GM19324 (cell line): ENCODE results near the gene VPS4A.
"Not testable (repeated sequence)": the region's sequence is repeated elsewhere in the genome, so short reads cannot be mapped to it uniquely, and the experiment has no call there.

Experiments used
- ATAC-seq: cut with Tn5 transposase; IDR thresholded peaks from one replicate; pipeline ENCODE4 v1.9.1; 2021; ENCODE audit warnings: mild to moderate bottlenecking, moderate library complexity; ENCODE audit not compliant: unreplicated experiment, low FRiP score

VPS4A gene

GRCh38 chr16:69360070-69360469 is 48.9 kb downstream of the VPS4A start:
- not testable (repeated sequence) for ATAC-seq

DNA sequence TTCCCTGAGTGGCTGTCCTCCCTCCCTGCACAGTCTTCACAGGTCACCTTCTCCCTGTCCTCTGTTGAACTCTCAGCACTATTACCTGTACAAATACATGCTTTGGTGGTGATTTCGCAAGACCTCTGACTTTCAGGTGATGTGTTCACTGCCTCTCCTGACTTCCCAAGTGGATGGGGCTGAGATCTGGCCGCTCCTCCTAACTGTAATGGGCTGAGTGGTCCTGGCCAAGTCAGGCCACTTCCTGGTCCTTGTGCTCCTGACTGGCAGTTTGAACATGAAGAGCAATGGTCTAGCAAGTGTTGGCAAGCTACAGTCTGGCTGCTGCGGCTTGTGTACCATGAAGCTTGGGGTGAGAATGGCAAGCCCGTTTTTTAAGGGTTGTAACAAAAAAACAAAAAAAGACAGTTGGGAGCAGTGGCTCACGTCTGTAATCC is 52.1 kb downstream of the VPS4A start:
- no peak for ATAC-seq

DNA sequence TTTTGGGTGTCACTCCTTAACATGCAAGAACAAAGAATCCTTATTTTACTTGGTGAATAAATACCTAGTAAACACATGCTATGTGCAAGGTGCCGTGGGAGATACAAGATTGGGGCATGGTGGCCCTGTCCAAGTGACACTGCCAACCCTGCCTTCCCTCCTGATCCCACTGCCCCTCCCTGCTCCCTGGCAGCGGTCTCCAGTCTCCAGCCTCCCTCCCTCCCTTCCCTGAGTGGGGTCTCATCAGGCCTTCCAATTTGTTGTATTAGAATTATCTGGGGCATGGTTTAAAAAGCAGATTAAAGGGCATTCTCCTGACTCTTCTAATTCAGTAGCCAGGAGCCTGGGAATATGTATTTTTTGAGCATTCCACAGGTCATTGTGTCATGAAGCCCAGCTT is 52.9 kb downstream of the VPS4A start:
- ATAC-seq = no peak

DNA sequence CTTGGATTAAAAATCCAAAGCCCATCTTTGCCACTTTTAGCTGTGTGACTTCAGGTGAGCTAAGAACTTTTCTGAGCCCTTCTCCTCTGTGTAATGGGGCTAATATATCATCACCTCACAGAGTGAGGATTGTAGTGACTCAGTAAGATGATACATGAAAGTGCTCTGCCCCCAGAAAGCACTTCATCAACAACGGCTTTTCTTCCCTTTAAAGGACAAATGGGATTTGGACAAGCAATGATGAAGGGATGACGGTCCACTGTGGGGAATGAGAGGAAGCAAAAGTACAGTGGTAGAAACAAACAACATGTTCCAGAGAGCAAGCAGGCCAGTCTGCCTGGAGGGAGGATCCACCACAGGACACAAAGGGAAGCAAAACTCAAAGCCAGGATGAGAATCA is 54.8 kb downstream of the VPS4A start:
- ATAC-seq = no peak

- ATAC-seq = no peak
Measured at GRCh38 chr16:69366431-69366830, 55.3 kb downstream of the VPS4A start.

DNA sequence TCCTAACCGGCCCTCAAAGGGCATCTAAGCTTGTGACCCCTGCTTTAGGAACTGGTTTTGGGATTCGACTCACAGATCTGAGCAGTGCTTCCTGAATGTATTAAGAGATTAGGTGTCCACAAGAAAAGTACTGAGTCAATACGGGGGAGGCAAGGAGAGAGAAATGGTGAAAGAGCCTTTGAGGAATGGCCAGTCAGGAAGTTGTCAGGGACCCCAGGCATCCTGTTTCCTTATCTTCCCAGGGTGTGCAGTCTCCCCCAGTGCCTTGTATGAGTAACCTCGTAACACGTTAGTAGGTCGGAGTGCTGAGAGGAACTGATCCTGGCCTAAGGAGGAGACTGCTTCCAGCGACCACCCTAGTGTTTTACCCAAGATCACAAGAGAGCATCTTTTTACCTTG is 56.8 kb downstream of the VPS4A start:
- no peak for ATAC-seq

- ATAC-seq = no peak
Measured at GRCh38 chr16:69368866-69369265, 57.7 kb downstream of the VPS4A start.

DNA sequence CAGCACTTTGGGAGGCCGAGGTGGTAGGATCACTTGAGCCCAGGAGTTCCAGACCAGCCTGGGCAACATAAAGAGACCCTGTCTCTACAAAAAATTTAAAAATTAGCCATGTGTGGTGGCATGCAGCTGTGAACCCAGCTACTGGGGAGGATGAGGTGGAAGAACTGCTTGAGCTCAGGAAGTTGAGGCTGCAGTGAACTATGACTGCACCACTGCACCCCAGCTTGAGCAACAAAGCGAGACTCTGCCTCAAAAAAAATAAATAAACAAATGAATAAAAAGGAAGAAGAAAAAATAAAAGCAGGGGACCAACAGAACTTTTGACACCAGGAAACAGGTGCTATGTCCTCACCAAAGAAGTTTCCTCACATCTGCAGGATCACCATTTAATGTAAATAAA is 60.4 kb downstream of the VPS4A start:
- no peak for ATAC-seq

DNA sequence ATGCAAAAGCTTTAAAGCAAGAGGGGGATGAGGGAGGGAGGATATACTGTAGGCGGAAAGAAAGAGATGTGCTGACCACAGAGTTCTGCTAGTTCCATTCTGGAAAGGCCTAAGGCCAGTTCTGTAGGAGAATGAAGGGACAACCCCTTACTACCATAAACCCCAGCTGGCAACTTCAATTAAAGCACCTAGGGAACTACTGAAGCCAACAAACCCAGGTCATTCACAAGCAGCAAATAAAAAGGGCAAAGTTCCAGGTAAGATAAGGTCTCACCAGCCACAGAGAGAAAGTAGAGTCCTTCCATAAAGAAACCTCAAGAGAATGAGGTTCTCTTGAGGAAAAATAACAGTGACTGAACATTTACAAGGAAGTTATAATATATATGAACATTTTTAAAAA is 61.9 kb downstream of the VPS4A start:
- ATAC-seq = no peak
